ENCODE measurements around the gene LRRC51. TPM values are rescaled to one million over a fixed set of nuclear protein-coding genes. Genes with fewer than 3 reads are reported as not detected.

Gene LRRC51
- polyA plus RNA-seq, 2 donors, result 3.1 to 4.6 TPM

- Histone ChIP-seq H3K27me3 (ENCODE audit: control insufficient read depth in 1 of 2, insufficient read depth in 2 of 2, low read length in 2 of 2) (no peaks in the 10 kb centered on the region), H3K4me3 (ENCODE audit: low read depth in 1 of 2, low read length in 2 of 2) (peak overlapping the region; percentile 75 to 85), H3K4me1 (ENCODE audit: control insufficient read depth in 2 of 2, insufficient read depth in 2 of 2, low read length in 1 of 2) (peaks cover 6 to 17% of the 10 kb centered on the region in 2 donors), H3K36me3 (ENCODE audit: control insufficient read depth in 2 of 2, insufficient read depth in 2 of 2, low read length in 1 of 2) (peaks cover 18 to 19% of the 10 kb centered on the region in 2 donors), H3K27ac (ENCODE audit: low read depth in 2 of 2, low read length in 1 of 2) (peak overlapping the region; percentile 93 to 97), H3K9me3 (ENCODE audit: control insufficient read depth in 2 of 2, insufficient read depth in 1 of 2, low read depth in 1 of 2, low read length in 1 of 2) (no peaks in the 10 kb centered on the region)
- WGBS, 2 donors, result 23 to 33% methylated on average over 4 of the region's 4 CpGs
These were observed 21.5 kb downstream of the LRRC51 start for GRCh38 chr11:72102162-72102561.

- Histone ChIP-seq H3K27me3 (ENCODE audit: control insufficient read depth in 1 of 2, insufficient read depth in 2 of 2, low read length in 2 of 2) (no peaks in the 10 kb centered on the region), H3K9me3 (ENCODE audit: control insufficient read depth in 2 of 2, insufficient read depth in 1 of 2, low read depth in 1 of 2, low read length in 1 of 2) (no peaks in the 10 kb centered on the region), H3K4me3 (ENCODE audit: low read depth in 1 of 2, low read length in 2 of 2) (peak overlapping the region; percentile 75 to 85), H3K27ac (ENCODE audit: low read depth in 2 of 2, low read length in 1 of 2) (peak overlapping the region; percentile 93 to 97), H3K4me1 (ENCODE audit: control insufficient read depth in 2 of 2, insufficient read depth in 2 of 2, low read length in 1 of 2) (peaks cover 6 to 17% of the 10 kb centered on the region in 2 donors), H3K36me3 (ENCODE audit: control insufficient read depth in 2 of 2, insufficient read depth in 2 of 2, low read length in 1 of 2) (peaks cover 15% of the 10 kb centered on the region in 2 donors)
- WGBS, 2 donors, result 1 to 2% methylated on average over 9 of the region's 9 CpGs
These were observed 21.9 kb downstream of the LRRC51 start for GRCh38 chr11:72102631-72102945.

GRCh38 chr11:72102946-72103753 is 22.5 kb downstream of the LRRC51 start, which contains the start of gene LAMTOR1:
TSS of gene LAMTOR1 (minus strand) at chr11:72103297. CDS start at chr11:72103224, 73 bp downstream.
- Histone ChIP-seq H3K4me1 (ENCODE audit: control insufficient read depth in 2 of 2, insufficient read depth in 2 of 2, low read length in 1 of 2) (peaks cover 6 to 17% of the 10 kb centered on the region in 2 donors), H3K27me3 (ENCODE audit: control insufficient read depth in 1 of 2, insufficient read depth in 2 of 2, low read length in 2 of 2) (no peaks in the 10 kb centered on the region), H3K9me3 (ENCODE audit: control insufficient read depth in 2 of 2, insufficient read depth in 1 of 2, low read depth in 1 of 2, low read length in 1 of 2) (no peaks in the 10 kb centered on the region), H3K4me3 (ENCODE audit: low read depth in 1 of 2, low read length in 2 of 2) (peak within 1 kb of the TSS; percentile 75 to 85), H3K27ac (ENCODE audit: low read depth in 2 of 2, low read length in 1 of 2) (peak within 1 kb of the TSS; percentile 93 to 97), H3K36me3 (ENCODE audit: control insufficient read depth in 2 of 2, insufficient read depth in 2 of 2, low read length in 1 of 2) (peaks cover 9 to 10% of the 10 kb centered on the region in 2 donors)
- WGBS, 2 donors, result 2 to 3% methylated on average over 58 to 64 of the region's 64 CpGs

- no peaks in the 10 kb centered on the region for H3K9me3 ChIP-seq (ENCODE audit: control insufficient read depth in 2 of 2, insufficient read depth in 1 of 2, low read depth in 1 of 2, low read length in 1 of 2)
- no peaks in the 10 kb centered on the region for H3K27me3 ChIP-seq (ENCODE audit: control insufficient read depth in 1 of 2, insufficient read depth in 2 of 2, low read length in 2 of 2)
- H3K4me3 ChIP-seq (ENCODE audit: low read depth in 1 of 2, low read length in 2 of 2), result peak overlapping the region; percentile 28 to 75
- H3K27ac ChIP-seq (ENCODE audit: low read depth in 2 of 2, low read length in 1 of 2), result peak overlapping the region; percentile 89 to 95
- peaks cover 6 to 17% of the 10 kb centered on the region in 2 donors for H3K4me1 ChIP-seq (ENCODE audit: control insufficient read depth in 2 of 2, insufficient read depth in 2 of 2, low read length in 1 of 2)
- 78 to 81% methylated on average over 11 of the region's 11 CpGs for WGBS, 2 donors
- peaks cover 4 to 7% of the 10 kb centered on the region in 2 donors for H3K36me3 ChIP-seq (ENCODE audit: control insufficient read depth in 2 of 2, insufficient read depth in 2 of 2, low read length in 1 of 2)
These were observed 23.1 kb downstream of the LRRC51 start for GRCh38 chr11:72103754-72104167.

GRCh38 chr11:72105888-72106287 is 25.2 kb downstream of the LRRC51 start, which contains the start of gene TOMT:
TSS of gene TOMT (plus strand) at chr11:72105924. CDS start at chr11:72105952, 28 bp downstream.
- Histone ChIP-seq H3K9me3 (ENCODE audit: control insufficient read depth in 2 of 2, insufficient read depth in 1 of 2, low read depth in 1 of 2, low read length in 1 of 2) (no peaks in the 10 kb centered on the region), H3K27me3 (ENCODE audit: control insufficient read depth in 1 of 2, insufficient read depth in 2 of 2, low read length in 2 of 2) (no peaks in the 10 kb centered on the region), H3K4me3 (ENCODE audit: low read depth in 1 of 2, low read length in 2 of 2) (no peak within 1 kb of the TSS), H3K4me1 (ENCODE audit: control insufficient read depth in 2 of 2, insufficient read depth in 2 of 2, low read length in 1 of 2) (peaks cover 3 to 8% of the 10 kb centered on the region in 2 donors), H3K27ac (ENCODE audit: low read depth in 2 of 2, low read length in 1 of 2) (no peak within 1 kb of the TSS), H3K36me3 (ENCODE audit: control insufficient read depth in 2 of 2, insufficient read depth in 2 of 2, low read length in 1 of 2) (peaks cover 2 to 13% of the 10 kb centered on the region in 2 donors)
- 96 to 98% methylated on average over 14 of the region's 14 CpGs for WGBS, 2 donors

GRCh38 chr11:72111300-72112142 is 30.9 kb downstream of the LRRC51 start:
- Histone ChIP-seq H3K9me3 (ENCODE audit: control insufficient read depth in 2 of 2, insufficient read depth in 1 of 2, low read depth in 1 of 2, low read length in 1 of 2) (no peaks in the 10 kb centered on the region), H3K4me3 (ENCODE audit: low read depth in 1 of 2, low read length in 2 of 2) (peak overlapping the region; percentile 27 to 72), H3K4me1 (ENCODE audit: control insufficient read depth in 2 of 2, insufficient read depth in 2 of 2, low read length in 1 of 2) (no peaks in the 10 kb centered on the region), H3K27ac (ENCODE audit: low read depth in 2 of 2, low read length in 1 of 2) (peak overlapping the region; percentile 89 to 98), H3K36me3 (ENCODE audit: control insufficient read depth in 2 of 2, insufficient read depth in 2 of 2, low read length in 1 of 2) (peaks cover 2 to 13% of the 10 kb centered on the region in 2 donors), H3K27me3 (ENCODE audit: control insufficient read depth in 1 of 2, insufficient read depth in 2 of 2, low read length in 2 of 2) (no peaks in the 10 kb centered on the region)
- 1 to 3% methylated on average over 10 of the region's 10 CpGs for WGBS, 2 donors

- Histone ChIP-seq H3K27ac (ENCODE audit: low read depth in 2 of 2, low read length in 1 of 2) (peak within 1 kb of the TSS; percentile 89 to 98), H3K9me3 (ENCODE audit: control insufficient read depth in 2 of 2, insufficient read depth in 1 of 2, low read depth in 1 of 2, low read length in 1 of 2) (no peaks in the 10 kb centered on the region), H3K4me1 (ENCODE audit: control insufficient read depth in 2 of 2, insufficient read depth in 2 of 2, low read length in 1 of 2) (no peaks in the 10 kb centered on the region), H3K4me3 (ENCODE audit: low read depth in 1 of 2, low read length in 2 of 2) (peak within 1 kb of the TSS; percentile 59 to 72), H3K27me3 (ENCODE audit: control insufficient read depth in 1 of 2, insufficient read depth in 2 of 2, low read length in 2 of 2) (no peaks in the 10 kb centered on the region), H3K36me3 (ENCODE audit: control insufficient read depth in 2 of 2, insufficient read depth in 2 of 2, low read length in 1 of 2) (peaks cover 2 to 13% of the 10 kb centered on the region in 2 donors)
- 0% methylated on average over 49 of the region's 49 CpGs for WGBS, 2 donors
These were observed 31.7 kb downstream of the LRRC51 start, which contains the start of gene ANAPC15 for GRCh38 chr11:72112143-72112977. TSS of gene ANAPC15 (minus strand) at chr11:72112695. CDS start at chr11:72111276, 1,419 bp downstream.

- 58 to 64% methylated on average over 9 of the region's 9 CpGs for WGBS, 2 donors
These were observed 32.5 kb downstream of the LRRC51 start for GRCh38 chr11:72112978-72113808.

More at GRCh38 chr11:72112978-72113808, 32.5 kb downstream of the LRRC51 start:
- Histone ChIP-seq H3K27me3 (ENCODE audit: control insufficient read depth in 1 of 2, insufficient read depth in 2 of 2, low read length in 2 of 2) (no peaks in the 10 kb centered on the region), H3K27ac (ENCODE audit: low read depth in 2 of 2, low read length in 1 of 2) (peak overlapping the region; percentile 87 to 98), H3K9me3 (ENCODE audit: control insufficient read depth in 2 of 2, insufficient read depth in 1 of 2, low read depth in 1 of 2, low read length in 1 of 2) (no peaks in the 10 kb centered on the region), H3K36me3 (ENCODE audit: control insufficient read depth in 2 of 2, insufficient read depth in 2 of 2, low read length in 1 of 2) (peaks cover 2 to 13% of the 10 kb centered on the region in 2 donors), H3K4me3 (ENCODE audit: low read depth in 1 of 2, low read length in 2 of 2) (peak overlapping the region; percentile 59 to 72), H3K4me1 (ENCODE audit: control insufficient read depth in 2 of 2, insufficient read depth in 2 of 2, low read length in 1 of 2) (no peaks in the 10 kb centered on the region)

Data from esophagus (tissue), 2 donors.